Measurements from ENCODE around the gene CLCNKA. TPM values are rescaled to one million over a fixed set of nuclear protein-coding genes. Genes with fewer than 3 reads are reported as not detected.
"Not testable (repeated sequence)": the region's sequence is repeated elsewhere in the genome, so short reads cannot be mapped to it uniquely, and the experiment has no call there.

CLCNKA gene
- total RNA-seq, 1 donor, result not detected

GRCh38 chr1:16054598-16055540 is 33.0 kb downstream of the CLCNKA start:
- DNase-seq (ENCODE audit: low read depth), result no peak
- no peak overlapping the region for H3K4me3 ChIP-seq (ENCODE audit: low read depth, low read length)
- no peak for TF ChIP-seq CTCF (IDR thresholded peaks at IDR 0.05; ENCODE audit: insufficient read depth, low read depth, low read length)

DNA sequence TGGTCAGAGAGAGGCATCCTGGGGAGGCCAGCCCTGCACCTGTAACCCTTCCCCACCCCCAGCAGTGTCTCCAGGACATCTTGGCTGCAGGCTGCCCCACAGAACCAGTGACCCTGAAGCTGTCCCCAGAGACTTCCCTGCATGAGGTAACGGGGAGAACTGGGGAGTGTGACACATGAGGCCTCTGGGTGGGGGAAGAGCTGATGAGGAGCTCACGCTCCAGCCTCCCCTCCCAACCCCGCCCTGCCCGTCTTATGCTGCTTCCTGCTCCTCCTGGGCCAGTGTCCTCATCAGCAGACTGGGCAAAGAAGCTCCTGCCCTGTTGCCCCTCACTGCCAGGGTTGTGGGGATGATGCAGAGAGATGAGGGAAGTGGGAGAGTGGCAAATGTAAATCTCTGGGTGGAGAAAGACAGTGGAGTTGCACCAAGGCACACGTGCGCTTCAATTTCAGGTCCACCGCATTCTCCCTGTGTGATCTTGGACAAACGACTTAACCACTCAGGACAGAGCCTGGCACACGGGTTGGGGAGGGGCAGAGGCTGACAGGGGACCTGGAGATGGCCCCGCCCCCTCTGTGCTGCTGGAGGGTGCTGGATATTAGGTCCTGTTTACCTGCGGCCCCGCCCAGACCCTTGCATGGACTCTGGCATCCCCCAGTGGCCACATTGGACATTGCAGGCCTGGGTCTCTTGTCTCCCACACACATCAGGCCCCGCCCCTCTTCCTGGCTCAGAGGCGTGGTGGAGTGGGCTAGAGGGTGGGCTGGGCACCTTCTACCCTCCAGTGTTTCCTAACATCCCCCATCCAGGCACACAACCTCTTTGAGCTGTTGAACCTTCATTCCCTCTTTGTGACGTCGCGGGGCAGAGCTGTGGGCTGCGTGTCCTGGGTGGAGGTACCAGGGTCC is 34.0 kb downstream of the CLCNKA start:
- DNase-seq (ENCODE audit: low read depth), result peak; percentile 73
- TF ChIP-seq CTCF (IDR thresholded peaks at IDR 0.05; ENCODE audit: insufficient read depth, low read depth, low read length), result peak; percentile 98
- H3K4me3 ChIP-seq (ENCODE audit: low read depth, low read length), result no peak overlapping the region

DNA sequence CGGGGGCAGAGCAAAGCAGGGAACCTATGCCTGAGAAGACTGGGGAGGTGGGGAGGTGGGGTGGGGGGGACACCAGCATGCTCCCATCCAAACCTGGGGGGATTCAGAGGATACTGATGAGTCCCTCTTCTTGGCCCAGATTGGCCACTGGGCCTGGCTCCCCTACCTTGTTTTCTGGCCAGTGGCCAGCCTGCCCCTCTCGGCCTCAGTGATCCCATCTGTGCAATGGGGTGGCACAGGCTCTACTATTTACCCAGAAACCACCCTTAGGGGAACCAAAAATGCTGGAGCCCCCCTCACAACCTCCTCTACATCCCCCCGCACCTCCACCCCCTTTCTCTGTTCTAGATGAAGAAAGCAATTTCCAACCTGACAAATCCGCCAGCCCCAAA is 34.7 kb downstream of the CLCNKA start:
- H3K4me3 ChIP-seq (ENCODE audit: low read depth, low read length); DNase-seq (ENCODE audit: low read depth): not testable (repeated sequence)

GRCh38 chr1:16057314-16057915 is 35.6 kb downstream of the CLCNKA start:
- H3K4me3 ChIP-seq (ENCODE audit: low read depth, low read length); DNase-seq (ENCODE audit: low read depth): not testable (repeated sequence)

- H3K4me3 ChIP-seq (ENCODE audit: low read depth, low read length); DNase-seq (ENCODE audit: low read depth): not testable (repeated sequence)
These were observed 36.7 kb downstream of the CLCNKA start for GRCh38 chr1:16058394-16059120.

DNA sequence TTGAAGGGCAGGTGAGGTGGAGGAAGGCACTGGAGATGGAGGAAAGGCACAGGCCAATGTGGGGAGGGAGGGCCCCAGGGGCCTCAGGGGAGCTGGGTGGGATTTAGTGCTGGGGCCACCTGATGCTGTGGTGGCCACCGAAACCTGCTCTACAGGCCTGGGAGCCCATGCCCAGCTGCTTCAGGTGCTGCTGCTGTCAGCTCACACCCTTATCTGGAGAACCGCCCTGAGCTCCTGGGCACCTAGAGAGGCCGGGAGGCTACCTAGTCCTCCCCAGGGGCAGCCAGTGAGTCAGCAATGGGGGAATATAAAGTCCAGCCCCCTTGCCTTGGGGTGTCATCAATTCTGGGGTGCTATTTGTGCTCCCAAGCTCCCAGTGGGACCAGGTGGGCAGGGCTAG is 39.4 kb downstream of the CLCNKA start:
- H3K4me3 ChIP-seq (ENCODE audit: low read depth, low read length), result no peak overlapping the region
- TF ChIP-seq CTCF (IDR thresholded peaks at IDR 0.05; ENCODE audit: insufficient read depth, low read depth, low read length), result no peak
- DNase-seq (ENCODE audit: low read depth), result no peak

DNA sequence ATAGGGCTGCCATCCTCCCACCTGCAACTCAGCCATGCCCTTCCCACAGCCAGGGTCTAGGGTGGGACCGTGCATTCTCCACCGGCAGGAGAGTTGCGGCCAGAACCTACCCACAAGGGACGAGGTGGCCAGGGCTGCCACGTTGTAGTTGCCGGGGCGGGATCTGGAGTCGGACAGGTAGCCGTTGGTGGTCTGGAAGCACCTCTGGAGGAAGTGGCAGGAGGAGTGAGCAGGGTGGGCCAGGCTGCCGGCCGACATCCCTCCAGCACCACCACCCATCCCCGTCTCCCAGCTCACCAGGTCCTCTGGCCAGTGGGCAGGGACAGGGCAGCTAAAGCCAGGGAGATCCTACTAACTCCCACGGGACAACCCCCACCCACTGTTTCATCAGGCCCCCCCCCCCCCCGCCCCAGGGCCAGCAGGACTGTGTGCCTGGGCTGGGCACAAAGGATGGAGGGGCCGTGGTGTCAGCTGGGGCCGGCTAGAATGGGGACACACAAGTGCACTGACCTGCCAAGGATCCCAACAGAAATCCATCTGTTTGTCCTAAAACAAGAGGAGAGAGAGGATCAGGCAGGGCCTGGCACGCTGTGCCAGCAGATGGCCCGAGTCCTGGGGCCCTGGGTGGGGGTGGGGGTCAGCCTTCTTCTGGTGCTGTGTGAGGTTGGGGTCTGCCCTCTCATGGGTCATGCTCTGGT is 40.3 kb downstream of the CLCNKA start:
- H3K4me3 ChIP-seq (ENCODE audit: low read depth, low read length); DNase-seq (ENCODE audit: low read depth): not testable (repeated sequence)

- not testable (repeated sequence) for H3K4me3 ChIP-seq (ENCODE audit: low read depth, low read length); DNase-seq (ENCODE audit: low read depth)
These were observed 40.8 kb downstream of the CLCNKA start for GRCh38 chr1:16062687-16063075.
